ENCODE results near the gene SAMD4A. TPM values are rescaled to one million over a fixed set of nuclear protein-coding genes. Genes with fewer than 3 reads are reported as not detected.

SAMD4A gene
- total RNA-seq, 1 donor from 2014 or later, result 52.2 TPM

- no peak overlapping the region for H3K9ac ChIP-seq (ENCODE audit: low read depth in 1 of 3, low read length in 3 of 3)
- H3K27me3 ChIP-seq (ENCODE audit: control insufficient read depth in 3 of 3, insufficient read depth in 3 of 3, low read length in 3 of 3), result no peaks in the 10 kb centered on the region
- H3K4me1 ChIP-seq (ENCODE audit: control insufficient read depth in 3 of 3, insufficient read depth in 3 of 3, low read length in 3 of 3), result peaks cover 42 to 55% (median 54%) of the 10 kb centered on the region in 3 donors
- peak overlapping the region in 1 of 3 donors; percentile 1 for H3K4me3 ChIP-seq (ENCODE audit: low read length in 3 of 3)
- H3K27ac ChIP-seq (ENCODE audit: low read depth, low read length), result no peak overlapping the region
- no peaks in the 10 kb centered on the region for H3K36me3 ChIP-seq (ENCODE audit: control insufficient read depth in 3 of 3, insufficient read depth in 3 of 3, low read length in 3 of 3)
- H3K9me3 ChIP-seq (ENCODE audit: control insufficient read depth in 3 of 3, low read length in 3 of 3), result no peaks in the 10 kb centered on the region
Measured at GRCh38 chr14:54662491-54663133, 95.7 kb downstream of the SAMD4A start.

- Histone ChIP-seq H3K27me3 (ENCODE audit: control insufficient read depth in 3 of 3, insufficient read depth in 3 of 3, low read length in 3 of 3) (no peaks in the 10 kb centered on the region), H3K4me3 (ENCODE audit: low read length in 3 of 3) (no peak overlapping the region), H3K9ac (ENCODE audit: low read depth in 1 of 3, low read length in 3 of 3) (no peak overlapping the region), H3K27ac (ENCODE audit: low read depth, low read length) (no peak overlapping the region), H3K4me1 (ENCODE audit: control insufficient read depth in 3 of 3, insufficient read depth in 3 of 3, low read length in 3 of 3) (peaks cover 50 to 62% (median 59%) of the 10 kb centered on the region in 3 donors), H3K9me3 (ENCODE audit: control insufficient read depth in 3 of 3, low read length in 3 of 3) (no peaks in the 10 kb centered on the region), H3K36me3 (ENCODE audit: control insufficient read depth in 3 of 3, insufficient read depth in 3 of 3, low read length in 3 of 3) (no peaks in the 10 kb centered on the region)
Measured at GRCh38 chr14:54664961-54665360, 98.0 kb downstream of the SAMD4A start.

GRCh38 chr14:54665946-54666345, 99.0 kb downstream of the SAMD4A start:
- no peaks in the 10 kb centered on the region for H3K27me3 ChIP-seq (ENCODE audit: control insufficient read depth in 3 of 3, insufficient read depth in 3 of 3, low read length in 3 of 3)
- H3K36me3 ChIP-seq (ENCODE audit: control insufficient read depth in 3 of 3, insufficient read depth in 3 of 3, low read length in 3 of 3), result no peaks in the 10 kb centered on the region
- peaks cover 57 to 62% (median 59%) of the 10 kb centered on the region in 3 donors for H3K4me1 ChIP-seq (ENCODE audit: control insufficient read depth in 3 of 3, insufficient read depth in 3 of 3, low read length in 3 of 3)
- H3K4me3 ChIP-seq (ENCODE audit: low read length in 3 of 3), result no peak overlapping the region
- H3K9me3 ChIP-seq (ENCODE audit: control insufficient read depth in 3 of 3, low read length in 3 of 3), result no peaks in the 10 kb centered on the region
- no peak overlapping the region for H3K9ac ChIP-seq (ENCODE audit: low read depth in 1 of 3, low read length in 3 of 3)
- no peak overlapping the region for H3K27ac ChIP-seq (ENCODE audit: low read depth, low read length)

GRCh38 chr14:54667026-54667744, 100.3 kb downstream of the SAMD4A start:
- H3K27ac ChIP-seq (ENCODE audit: low read depth, low read length), result no peak overlapping the region
- no peaks in the 10 kb centered on the region for H3K27me3 ChIP-seq (ENCODE audit: control insufficient read depth in 3 of 3, insufficient read depth in 3 of 3, low read length in 3 of 3)
- no peaks in the 10 kb centered on the region for H3K9me3 ChIP-seq (ENCODE audit: control insufficient read depth in 3 of 3, low read length in 3 of 3)
- H3K4me1 ChIP-seq (ENCODE audit: control insufficient read depth in 3 of 3, insufficient read depth in 3 of 3, low read length in 3 of 3), result peaks cover 64 to 69% (median 66%) of the 10 kb centered on the region in 3 donors
- peak overlapping the region in 1 of 3 donors; percentile 10 for H3K9ac ChIP-seq (ENCODE audit: low read depth in 1 of 3, low read length in 3 of 3)
- H3K4me3 ChIP-seq (ENCODE audit: low read length in 3 of 3), result no peak overlapping the region
- H3K36me3 ChIP-seq (ENCODE audit: control insufficient read depth in 3 of 3, insufficient read depth in 3 of 3, low read length in 3 of 3), result no peaks in the 10 kb centered on the region

GRCh38 chr14:54667764-54668163, 100.8 kb downstream of the SAMD4A start:
- Histone ChIP-seq H3K4me1 (ENCODE audit: control insufficient read depth in 3 of 3, insufficient read depth in 3 of 3, low read length in 3 of 3) (peaks cover 67 to 70% (median 68%) of the 10 kb centered on the region in 3 donors), H3K9ac (ENCODE audit: low read depth in 1 of 3, low read length in 3 of 3) (peak overlapping the region in 1 of 3 donors; percentile 10), H3K27me3 (ENCODE audit: control insufficient read depth in 3 of 3, insufficient read depth in 3 of 3, low read length in 3 of 3) (no peaks in the 10 kb centered on the region), H3K4me3 (ENCODE audit: low read length in 3 of 3) (no peak overlapping the region), H3K36me3 (ENCODE audit: control insufficient read depth in 3 of 3, insufficient read depth in 3 of 3, low read length in 3 of 3) (no peaks in the 10 kb centered on the region), H3K27ac (ENCODE audit: low read depth, low read length) (peak overlapping the region; percentile 17), H3K9me3 (ENCODE audit: control insufficient read depth in 3 of 3, low read length in 3 of 3) (no peaks in the 10 kb centered on the region)

- no peaks in the 10 kb centered on the region for H3K36me3 ChIP-seq (ENCODE audit: control insufficient read depth in 3 of 3, insufficient read depth in 3 of 3, low read length in 3 of 3)
- H3K27me3 ChIP-seq (ENCODE audit: control insufficient read depth in 3 of 3, insufficient read depth in 3 of 3, low read length in 3 of 3), result no peaks in the 10 kb centered on the region
- H3K9ac ChIP-seq (ENCODE audit: low read depth in 1 of 3, low read length in 3 of 3), result no peak overlapping the region
- H3K4me3 ChIP-seq (ENCODE audit: low read length in 3 of 3), result no peak overlapping the region
- H3K27ac ChIP-seq (ENCODE audit: low read depth, low read length), result peak overlapping the region; percentile 32
- no peaks in the 10 kb centered on the region for H3K9me3 ChIP-seq (ENCODE audit: control insufficient read depth in 3 of 3, low read length in 3 of 3)
- peaks cover 85 to 90% (median 86%) of the 10 kb centered on the region in 3 donors for H3K4me1 ChIP-seq (ENCODE audit: control insufficient read depth in 3 of 3, insufficient read depth in 3 of 3, low read length in 3 of 3)
Measured at GRCh38 chr14:54669721-54670561, 103.0 kb downstream of the SAMD4A start.

GRCh38 chr14:54671537-54671936, 104.6 kb downstream of the SAMD4A start:
- Histone ChIP-seq H3K4me3 (ENCODE audit: low read length in 3 of 3) (peak overlapping the region in 1 of 3 donors; percentile 1), H3K27ac (ENCODE audit: low read depth, low read length) (peak overlapping the region; percentile 79), H3K4me1 (ENCODE audit: control insufficient read depth in 3 of 3, insufficient read depth in 3 of 3, low read length in 3 of 3) (peaks cover 81 to 92% (median 91%) of the 10 kb centered on the region in 3 donors)

GRCh38 chr14:54672181-54672580, 105.3 kb downstream of the SAMD4A start:
- peak overlapping the region; percentile 79 for H3K27ac ChIP-seq (ENCODE audit: low read depth, low read length)
- H3K9ac ChIP-seq (ENCODE audit: low read depth in 1 of 3, low read length in 3 of 3), result peak overlapping the region in 2 of 3 donors; percentile 14 to 26
- no peaks in the 10 kb centered on the region for H3K36me3 ChIP-seq (ENCODE audit: control insufficient read depth in 3 of 3, insufficient read depth in 3 of 3, low read length in 3 of 3)
- H3K9me3 ChIP-seq (ENCODE audit: control insufficient read depth in 3 of 3, low read length in 3 of 3), result no peaks in the 10 kb centered on the region
- no peaks in the 10 kb centered on the region for H3K27me3 ChIP-seq (ENCODE audit: control insufficient read depth in 3 of 3, insufficient read depth in 3 of 3, low read length in 3 of 3)
- peaks cover 81 to 92% (median 90%) of the 10 kb centered on the region in 3 donors for H3K4me1 ChIP-seq (ENCODE audit: control insufficient read depth in 3 of 3, insufficient read depth in 3 of 3, low read length in 3 of 3)
- no peak overlapping the region for H3K4me3 ChIP-seq (ENCODE audit: low read length in 3 of 3)

More at GRCh38 chr14:54671537-54671936, 104.6 kb downstream of the SAMD4A start:
- H3K9ac ChIP-seq (ENCODE audit: low read depth in 1 of 3, low read length in 3 of 3), result peak overlapping the region in 2 of 3 donors; percentile 26 to 47
- no peaks in the 10 kb centered on the region for H3K27me3 ChIP-seq (ENCODE audit: control insufficient read depth in 3 of 3, insufficient read depth in 3 of 3, low read length in 3 of 3)
- H3K9me3 ChIP-seq (ENCODE audit: control insufficient read depth in 3 of 3, low read length in 3 of 3), result no peaks in the 10 kb centered on the region
- no peaks in the 10 kb centered on the region for H3K36me3 ChIP-seq (ENCODE audit: control insufficient read depth in 3 of 3, insufficient read depth in 3 of 3, low read length in 3 of 3)

GRCh38 chr14:54672688-54673087, 105.8 kb downstream of the SAMD4A start:
- no peaks in the 10 kb centered on the region for H3K36me3 ChIP-seq (ENCODE audit: control insufficient read depth in 3 of 3, insufficient read depth in 3 of 3, low read length in 3 of 3)
- peak overlapping the region in 1 of 3 donors; percentile 4 for H3K4me3 ChIP-seq (ENCODE audit: low read length in 3 of 3)
- H3K27me3 ChIP-seq (ENCODE audit: control insufficient read depth in 3 of 3, insufficient read depth in 3 of 3, low read length in 3 of 3), result no peaks in the 10 kb centered on the region
- H3K9ac ChIP-seq (ENCODE audit: low read depth in 1 of 3, low read length in 3 of 3), result peak overlapping the region in 2 of 3 donors; percentile 14 to 64
- no peaks in the 10 kb centered on the region for H3K9me3 ChIP-seq (ENCODE audit: control insufficient read depth in 3 of 3, low read length in 3 of 3)
- peaks cover 81 to 92% (median 89%) of the 10 kb centered on the region in 3 donors for H3K4me1 ChIP-seq (ENCODE audit: control insufficient read depth in 3 of 3, insufficient read depth in 3 of 3, low read length in 3 of 3)
- peak overlapping the region; percentile 79 for H3K27ac ChIP-seq (ENCODE audit: low read depth, low read length)
